GM18873 (cell line): ENCODE data around the gene NUDT14.

ENCODE experiments used
- ATAC-seq: cut with Tn5 transposase; IDR thresholded peaks from one replicate; pipeline ENCODE4 v1.9.1; 2021; ENCODE audit warnings: mild to moderate bottlenecking, moderate library complexity, moderate number of reproducible peaks; ENCODE audit not compliant: unreplicated experiment, low FRiP score

NUDT14 gene

DNA sequence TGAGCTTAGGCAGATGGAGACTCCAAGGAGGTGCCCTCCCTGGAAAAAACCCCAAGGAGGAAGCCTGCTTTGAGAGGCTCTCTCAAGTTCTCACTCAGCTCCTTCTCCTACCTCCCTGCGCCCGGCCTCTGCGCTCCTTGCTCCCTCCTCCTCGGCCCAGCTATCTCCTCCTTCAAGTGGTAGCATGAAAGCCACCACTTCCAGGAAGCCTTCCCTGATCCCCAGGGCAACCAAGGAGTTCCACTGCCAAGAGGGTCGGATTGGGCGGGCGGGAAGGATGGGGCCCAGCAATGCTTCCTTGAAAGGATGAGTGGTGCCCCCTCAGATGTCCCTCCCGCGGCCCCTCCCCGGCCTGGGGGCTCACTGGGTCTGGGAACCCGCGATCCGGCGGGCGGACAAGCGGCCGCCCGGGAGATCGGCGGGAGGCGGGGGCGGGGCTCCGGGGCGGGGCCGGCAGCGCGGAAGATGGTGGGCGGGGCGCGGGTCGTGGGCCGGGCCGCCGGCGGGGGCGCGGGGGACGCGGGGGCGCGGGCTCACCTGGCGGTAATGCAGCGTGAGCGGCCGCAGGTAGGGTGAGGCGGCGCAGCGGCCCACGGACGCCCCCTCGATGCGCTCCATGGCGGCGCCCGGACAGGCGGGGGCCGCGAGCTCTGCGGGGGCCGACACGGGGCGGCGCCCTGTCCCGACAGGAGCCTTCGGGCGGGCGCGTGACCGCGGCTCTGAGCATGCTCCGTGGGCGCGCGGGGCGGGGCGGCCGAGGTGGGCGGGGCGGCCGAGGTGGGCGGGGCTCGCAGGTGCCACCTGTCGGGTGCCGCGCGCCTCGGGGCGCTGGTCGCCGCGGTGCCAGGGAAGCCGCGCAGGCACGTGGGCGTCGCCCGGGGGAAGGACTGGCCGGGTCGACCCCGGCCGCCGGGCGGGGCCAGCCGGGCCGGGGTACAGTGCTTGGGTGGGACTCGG, at the start of gene NUDT14:
TSS of gene NUDT14 (minus strand) at position 721 of the 957 bp plus-strand sequence. CDS start at position 618, 103 bp downstream.
- no peak for ATAC-seq

DNA sequence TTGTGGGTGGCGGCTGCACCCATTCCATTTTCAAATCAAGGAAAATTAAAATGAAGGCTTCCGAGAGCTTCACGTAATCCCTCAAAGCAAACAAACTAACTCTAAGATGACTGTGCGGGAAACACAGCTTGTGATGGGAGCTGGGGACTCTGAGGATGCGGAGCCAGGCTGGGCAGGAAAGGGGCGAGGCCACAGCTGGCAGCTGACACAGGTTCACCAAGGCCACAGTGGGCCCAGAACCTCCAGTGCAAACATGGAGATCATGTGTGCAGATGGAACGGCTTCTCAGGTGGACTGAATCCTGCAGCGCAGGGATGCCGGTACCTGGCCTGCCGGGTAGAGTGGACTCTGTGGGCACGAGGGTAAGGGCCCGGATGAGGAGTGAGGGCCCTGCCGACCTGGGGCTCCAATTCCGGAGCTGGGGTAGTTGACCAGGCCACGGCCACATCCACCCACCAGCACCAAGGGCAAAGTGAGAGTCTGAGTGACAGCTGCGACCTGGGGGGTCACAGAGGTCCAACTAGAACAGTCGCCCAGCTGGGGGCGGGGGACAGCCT, 48.1 kb upstream of the NUDT14 start:
- ATAC-seq: no peak

DNA sequence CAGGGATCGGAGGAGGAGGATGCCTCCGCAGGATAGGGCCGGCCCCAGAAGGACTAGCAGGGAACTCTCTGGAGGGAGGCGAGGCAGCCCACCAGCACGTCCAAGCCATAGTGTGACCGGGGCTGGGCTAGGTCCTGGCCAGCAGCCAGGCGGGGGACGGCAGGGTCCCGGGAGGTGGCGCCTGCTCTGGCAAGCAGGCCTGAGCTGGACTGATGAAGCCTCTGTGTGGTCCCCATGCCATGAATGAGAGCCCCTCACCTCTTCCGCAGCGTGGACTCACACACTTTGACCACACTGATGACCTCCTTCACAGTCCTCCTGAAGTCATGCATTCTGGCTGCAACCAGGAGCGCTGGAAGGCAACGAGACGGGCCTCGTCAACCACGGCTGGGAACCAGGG, 47.5 kb upstream of the NUDT14 start:
- no peak for ATAC-seq

DNA sequence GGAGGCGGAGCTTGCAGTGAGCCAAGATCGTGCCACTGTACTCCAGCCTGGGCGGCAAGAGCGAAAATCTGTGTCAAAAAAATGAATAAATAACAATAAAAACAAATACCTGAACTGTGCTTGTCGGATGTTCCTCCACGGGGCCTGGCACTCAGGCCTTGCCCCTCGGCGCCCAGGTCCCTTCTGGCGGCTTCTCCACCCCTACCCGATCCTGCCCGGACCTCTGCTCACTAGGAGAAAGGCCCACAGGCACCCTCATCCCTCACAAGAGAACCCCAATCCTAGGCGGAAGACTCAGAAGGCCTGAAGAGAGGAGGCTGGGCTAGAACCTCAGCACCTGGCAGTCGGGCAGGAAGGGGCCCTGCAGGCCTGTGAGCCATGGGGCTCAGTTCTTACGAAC, 46.2 kb upstream of the NUDT14 start:
- no peak for ATAC-seq

DNA sequence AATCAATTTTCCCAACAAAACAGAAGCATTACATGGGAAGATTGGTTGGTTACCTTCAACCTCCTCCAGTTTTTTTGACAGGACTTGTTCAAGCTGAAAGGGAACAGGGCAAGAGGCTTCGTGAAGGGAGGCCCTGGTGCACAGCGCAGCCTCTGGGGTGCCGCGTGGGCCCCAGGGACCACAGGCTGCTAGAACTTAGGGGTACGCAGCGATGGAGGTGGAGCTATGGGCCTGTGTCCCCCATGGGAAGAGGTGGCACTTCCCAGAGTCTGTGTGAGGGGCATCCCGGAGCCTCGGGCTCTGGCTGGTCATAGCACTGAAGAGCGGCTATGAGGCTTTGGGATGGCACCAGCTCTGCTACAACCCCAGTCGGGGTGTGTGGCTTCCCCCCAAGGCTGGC, 45.1 kb upstream of the NUDT14 start:
- ATAC-seq: no peak

DNA sequence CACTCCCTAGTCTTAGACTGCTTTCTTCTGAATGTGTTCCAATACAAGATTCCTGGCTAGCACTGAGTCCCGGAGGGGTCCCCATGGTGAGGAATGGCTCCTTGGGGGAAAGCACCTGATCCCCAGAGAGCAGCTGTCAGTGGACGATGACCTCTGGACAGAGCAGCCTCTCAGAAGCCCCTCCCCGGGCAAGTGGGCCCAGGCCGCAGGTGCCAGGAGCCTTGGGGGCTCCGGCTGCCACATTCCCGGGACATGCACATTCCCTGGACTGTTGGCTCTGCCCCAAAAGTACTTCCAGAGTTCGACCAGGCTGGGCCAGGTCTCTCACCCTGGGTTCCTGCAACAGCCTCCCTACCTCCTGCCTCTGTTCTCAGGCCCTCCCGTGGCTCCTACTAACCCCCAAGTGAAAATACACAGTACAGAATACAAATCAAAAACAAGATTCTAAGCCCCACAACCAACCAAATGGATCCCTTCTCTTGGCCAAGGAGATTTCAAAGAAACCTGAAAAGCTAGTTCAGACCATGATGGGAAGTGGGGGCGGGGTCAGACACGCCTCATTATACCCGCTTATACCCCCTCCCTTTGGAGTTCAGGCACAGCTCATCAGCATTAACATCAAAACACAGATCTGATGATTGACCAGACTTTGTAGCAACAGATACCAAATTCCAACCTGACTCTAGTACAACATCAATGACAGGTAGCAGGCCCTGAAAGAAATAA, 43.9 kb upstream of the NUDT14 start:
- no peak for ATAC-seq

DNA sequence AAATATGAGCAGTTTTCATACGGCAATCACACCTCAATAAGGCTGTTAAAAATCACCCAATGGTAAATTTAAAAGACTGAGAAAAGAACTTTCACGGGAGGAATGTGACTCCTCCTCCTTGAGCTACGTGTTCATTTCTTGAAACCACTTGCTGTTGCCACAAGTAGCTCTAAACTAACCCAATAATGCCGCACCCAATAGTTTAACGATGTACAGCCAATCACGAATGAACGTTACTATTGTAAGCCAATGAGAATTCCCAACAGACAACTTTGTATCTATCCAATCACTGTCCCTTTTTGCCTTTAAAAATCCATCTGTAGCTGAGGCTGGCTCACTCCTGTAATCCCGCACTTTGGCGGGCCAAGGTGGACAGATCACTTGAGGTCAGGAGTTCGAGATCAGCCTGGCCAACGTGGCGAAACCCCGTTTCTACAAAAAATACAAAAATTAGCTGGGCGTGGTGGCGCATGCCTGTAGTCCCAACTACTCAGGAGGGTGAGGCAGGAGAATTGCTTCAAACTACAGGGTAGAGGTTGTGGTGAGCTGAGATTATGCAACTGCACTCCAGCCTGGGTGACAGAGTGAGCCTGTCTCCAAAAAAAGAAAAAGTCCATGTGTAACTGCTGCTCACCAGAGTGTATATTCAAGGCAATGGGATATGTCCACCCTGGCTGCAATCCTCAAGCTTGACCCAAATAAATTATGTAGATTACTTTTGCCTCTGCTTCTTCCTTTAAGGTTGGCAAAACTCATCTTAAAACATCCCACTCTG, 42.8 kb upstream of the NUDT14 start:
- no peak for ATAC-seq

DNA sequence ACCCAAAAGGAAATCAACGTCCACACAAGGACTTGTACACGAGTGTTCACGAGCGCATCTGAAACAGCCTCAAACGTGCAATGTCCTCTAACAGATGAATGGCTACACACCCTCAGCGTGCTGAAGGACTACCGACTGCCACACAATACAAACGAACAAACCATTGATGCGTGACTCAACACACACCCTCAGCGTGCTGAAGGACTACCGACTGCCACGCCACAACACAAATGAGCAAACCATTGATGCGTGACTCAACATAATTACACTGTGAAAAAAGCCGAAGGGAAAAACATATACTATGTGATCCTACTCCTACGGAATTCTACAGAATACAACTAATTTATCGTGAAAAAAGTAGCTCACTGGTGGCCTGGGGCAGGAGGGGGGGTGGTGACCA, 42.1 kb upstream of the NUDT14 start:
- no peak for ATAC-seq

DNA sequence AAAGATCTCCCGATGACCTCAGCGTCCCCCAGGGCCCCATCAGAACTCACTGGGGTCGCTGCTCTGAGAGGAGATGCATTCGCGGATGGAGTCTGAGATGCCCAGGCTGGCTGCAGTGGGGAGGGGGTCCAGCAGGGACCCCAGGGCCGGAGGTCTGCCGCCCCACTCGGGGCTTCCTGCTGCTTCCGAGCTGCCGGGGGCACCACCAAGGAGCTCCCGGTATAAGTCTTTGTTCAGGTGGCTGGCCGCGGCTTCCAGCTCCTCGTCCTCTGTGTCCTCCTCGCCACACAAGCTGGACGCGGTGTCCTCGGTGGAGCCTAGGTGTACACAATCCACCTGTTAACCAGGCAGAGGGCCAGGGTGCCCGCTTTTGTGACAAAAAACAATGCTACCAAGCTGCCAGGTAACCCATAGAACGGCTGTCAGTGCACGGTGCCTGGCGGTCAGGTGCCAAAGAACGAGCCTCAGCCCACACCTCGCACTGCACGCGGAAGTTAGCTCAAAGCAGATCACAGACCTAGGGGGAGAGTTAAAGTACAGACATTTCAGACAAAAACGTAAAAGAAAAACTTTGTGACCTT, 40.6 kb upstream of the NUDT14 start:
- ATAC-seq: no peak

DNA sequence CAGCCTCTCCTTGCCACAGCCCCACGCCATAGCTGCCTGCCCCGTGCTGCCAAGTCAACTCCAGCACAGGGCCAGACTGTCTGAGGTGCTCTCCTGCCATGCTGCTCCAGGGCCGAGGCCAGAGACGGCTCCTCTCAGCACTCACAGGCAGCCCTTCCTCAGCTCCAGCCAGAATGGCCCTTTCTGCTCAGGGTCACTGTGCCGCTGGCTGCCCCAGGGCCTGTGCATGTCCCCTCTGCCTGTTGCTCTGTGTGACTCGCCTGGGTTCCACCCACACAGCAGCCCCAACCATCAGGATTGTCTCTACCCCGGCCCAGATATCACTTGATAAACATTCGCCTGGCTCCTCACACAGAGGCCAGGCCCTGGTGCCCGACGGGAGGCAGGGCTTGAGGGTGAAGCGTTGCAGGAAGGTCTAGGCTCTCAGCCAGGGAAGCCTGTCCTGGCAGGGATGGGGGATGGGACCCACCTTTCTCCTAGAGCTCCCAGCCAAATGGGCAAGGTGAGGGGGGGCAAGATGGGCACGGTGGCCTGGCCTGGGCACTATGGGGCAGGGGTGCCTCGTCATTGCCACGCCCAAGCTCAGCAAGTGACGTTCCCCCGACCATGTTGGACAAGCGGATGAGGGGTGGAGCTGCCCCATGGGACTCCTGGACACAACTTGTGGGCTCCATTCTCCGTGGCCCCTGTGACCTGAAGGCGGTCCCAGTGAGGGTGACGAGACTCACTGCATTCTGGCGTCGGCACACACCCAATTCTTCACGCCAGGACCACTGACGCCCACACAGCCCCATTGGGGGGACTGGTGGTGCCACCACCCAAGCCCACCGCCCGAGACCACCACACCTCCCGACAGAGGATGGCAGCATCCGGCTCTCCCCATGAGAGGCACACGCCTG, 39.8 kb upstream of the NUDT14 start:
- ATAC-seq: no peak

DNA sequence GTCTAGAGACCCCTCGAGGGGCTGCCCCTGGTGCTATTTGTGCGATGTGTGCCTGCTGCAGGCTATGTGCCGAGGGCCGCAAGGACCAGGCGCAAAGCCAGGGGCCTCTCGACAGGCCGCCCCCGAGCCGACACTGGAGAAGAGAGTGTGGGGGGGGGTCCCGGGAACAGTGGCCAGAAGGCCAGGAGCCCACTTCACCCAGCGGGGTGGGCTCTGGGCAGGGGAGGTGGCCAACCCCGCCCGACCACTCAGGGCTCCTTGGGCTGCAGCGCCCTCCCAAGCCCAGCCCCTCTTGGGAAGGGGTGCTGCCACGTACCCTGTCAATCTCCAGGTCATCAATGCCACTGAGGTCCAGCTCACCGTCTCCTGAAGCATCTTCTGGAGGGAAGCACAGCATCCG, 38.6 kb upstream of the NUDT14 start:
- no peak for ATAC-seq

DNA sequence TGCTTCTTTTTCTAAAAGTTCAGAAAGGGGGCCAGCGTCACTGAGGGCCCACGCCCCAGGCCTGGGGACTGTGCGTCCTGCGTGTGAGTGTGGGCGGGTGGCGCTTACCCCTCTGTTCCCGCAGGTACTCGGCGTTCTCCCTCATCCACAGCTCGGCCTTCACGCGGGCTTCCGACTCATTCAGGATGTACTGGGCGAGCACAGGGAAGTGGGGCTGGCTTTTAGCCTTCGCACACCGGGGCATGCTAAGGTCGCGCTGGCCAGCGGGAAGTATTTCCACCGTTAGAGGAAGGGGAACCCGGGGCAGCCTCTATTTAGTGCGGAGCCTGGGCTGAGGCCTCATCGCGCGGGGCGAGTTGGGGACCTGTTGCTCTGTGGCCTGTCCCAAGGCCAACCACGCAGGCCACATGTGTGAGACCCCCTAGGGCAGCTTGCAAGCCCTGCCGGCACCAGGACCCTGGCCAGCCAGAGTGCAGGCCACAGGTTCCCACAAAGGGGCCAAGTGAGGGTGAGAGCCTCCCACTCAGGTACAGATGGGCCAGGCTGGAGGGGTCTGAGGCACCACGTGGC, 38.0 kb upstream of the NUDT14 start:
- no peak for ATAC-seq

DNA sequence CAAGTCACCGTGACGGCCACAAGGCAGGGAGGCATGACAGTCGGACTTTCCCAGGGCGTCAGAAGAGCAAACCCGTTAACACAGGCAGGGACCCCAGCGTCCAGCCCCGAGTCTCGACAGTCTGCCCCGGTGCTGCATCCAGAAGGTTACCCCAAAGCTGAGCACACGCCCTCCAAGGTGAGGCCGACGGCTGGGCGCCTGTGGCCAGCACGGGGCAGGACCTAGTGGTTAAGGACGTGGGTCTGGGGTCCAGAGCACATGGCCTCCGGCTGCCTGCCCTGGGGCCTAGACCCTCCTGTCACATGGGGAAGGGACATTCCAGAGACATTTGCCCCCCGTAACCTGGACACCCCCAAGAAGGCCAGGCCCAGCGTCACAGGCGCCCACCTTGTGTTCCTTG, 37.5 kb upstream of the NUDT14 start:
- no peak for ATAC-seq

DNA sequence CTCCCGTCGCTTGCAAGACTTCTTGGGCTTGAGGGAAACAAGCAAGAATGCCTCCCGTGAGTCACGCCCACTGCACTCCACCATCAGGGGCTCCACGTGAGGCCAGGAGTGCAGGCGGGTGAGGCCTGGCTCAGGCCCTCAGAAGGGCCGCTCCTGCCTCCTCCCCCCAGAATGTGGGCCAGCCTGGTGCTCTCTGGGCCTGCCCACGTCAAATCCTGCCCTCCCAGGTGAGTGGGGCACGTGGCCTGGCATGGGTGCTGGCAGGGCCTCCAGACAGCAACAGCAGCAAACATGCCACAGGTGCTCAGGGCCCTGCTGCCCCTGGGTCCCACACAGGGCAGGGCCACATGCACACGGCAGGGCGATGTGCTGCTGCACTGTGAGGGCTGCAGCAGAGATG, 36.7 kb upstream of the NUDT14 start:
- no peak for ATAC-seq

DNA sequence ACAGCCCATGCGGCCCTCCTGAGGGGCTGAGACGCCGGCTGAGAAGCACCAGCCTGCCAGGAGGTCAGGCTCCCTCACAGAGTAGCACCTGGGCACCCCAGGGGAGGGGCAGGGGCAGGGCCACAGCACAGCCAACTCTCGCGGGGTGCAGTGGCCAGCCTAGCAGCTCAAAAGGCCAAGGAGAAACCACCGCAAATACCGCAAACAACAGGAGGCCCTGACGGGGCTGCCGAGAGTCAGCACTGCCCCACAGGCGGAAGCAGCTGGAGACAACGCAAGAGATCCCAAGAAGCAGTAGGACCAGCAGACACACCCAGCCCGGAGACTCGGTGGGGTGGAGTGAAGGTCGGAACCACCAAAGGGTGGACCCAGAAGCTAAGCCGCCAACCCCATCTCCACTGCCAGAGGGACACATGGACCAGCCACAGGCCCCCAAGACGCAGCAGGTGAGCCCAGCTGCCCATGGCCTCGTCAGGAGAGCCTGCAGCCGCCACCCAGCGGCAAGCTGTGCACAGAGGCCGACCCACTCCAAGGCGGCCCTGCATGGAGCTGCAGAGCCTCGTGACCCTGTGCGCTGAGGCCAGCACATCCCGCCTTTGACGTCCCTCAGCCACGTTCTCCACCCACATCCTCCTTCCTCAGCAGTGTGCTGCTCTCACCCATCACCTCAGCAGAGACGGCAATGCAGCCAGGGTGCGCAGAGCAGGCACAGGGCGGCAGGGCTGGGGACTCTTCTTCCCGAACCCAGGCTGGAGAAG, 35.6 kb upstream of the NUDT14 start:
- ATAC-seq: no peak

DNA sequence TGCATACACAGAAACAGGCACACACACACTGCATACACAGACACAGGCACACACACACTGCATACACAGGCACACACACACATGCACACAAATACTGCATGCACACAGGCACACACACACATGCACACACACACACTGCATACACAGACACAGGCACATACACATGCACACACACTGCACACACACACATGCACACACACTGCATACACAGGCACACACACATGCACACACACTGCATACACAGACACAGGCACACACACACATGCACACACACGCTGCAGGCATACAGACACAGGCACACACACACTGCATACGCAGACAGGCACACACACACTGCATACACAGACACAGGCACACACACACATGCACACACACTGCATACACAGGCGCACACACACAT, 34.5 kb upstream of the NUDT14 start:
- ATAC-seq: no peak

DNA sequence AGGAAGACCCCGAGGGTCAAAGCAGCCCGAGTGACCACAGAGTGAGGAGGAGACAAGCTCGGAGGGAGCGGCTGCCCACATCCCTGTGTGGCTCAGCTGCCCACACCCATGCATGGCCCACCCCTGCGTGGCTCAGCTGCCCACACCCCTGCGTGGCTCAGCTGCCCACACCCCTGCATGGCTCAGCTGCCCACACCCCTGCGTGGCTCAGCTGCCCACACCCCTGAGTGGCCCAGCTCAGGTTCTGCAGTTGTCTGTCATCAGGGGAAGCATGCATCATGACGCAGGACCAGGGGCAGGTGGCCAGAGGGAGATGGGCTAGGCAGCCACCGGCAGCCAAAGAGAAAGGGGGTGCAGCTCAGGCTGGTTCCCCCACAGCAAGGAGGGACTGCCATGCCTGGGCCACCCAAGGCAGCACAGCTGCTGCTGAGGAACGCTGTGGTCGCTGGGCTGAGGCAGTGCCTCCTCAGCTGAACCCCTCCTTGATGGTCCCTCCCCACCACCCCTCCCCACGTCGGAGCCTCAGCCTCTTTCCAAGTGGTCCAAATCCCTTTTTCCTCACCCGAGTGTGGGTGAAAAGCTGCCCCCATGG, 33.3 kb upstream of the NUDT14 start:
- no peak for ATAC-seq

DNA sequence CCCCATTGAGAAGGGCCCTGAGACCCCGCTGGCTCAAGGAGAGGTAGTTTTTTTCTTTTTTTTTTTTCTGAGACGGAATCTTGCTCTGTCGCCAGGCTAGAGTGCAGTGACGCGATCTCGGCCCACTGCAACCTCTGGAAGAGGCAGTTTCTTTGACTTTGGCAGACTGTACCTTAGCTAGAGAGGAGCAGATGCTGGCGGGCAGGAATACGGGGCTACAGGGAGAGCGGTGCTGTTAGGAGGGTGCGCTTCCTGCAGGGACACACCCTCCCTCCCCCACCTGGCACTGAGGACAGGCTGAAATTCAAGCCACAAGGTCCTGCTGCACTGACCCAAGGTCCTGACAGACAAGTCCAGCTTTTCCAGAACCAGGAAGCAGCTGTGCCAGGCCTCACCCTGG, 32.2 kb upstream of the NUDT14 start:
- ATAC-seq: no peak
